ENCODE results near the gene CKB. TPM values are rescaled to one million over a fixed set of nuclear protein-coding genes. Genes with fewer than 3 reads are reported as not detected.
A peak's percentile ranks its signal among the peaks of the same experiment; 100 is the strongest.

The CKB gene
- polyA plus RNA-seq, 1 donor (not counting 4 experiments of a cell fraction or from before 2014, with no cell fraction given): 10.0 TPM

DNA sequence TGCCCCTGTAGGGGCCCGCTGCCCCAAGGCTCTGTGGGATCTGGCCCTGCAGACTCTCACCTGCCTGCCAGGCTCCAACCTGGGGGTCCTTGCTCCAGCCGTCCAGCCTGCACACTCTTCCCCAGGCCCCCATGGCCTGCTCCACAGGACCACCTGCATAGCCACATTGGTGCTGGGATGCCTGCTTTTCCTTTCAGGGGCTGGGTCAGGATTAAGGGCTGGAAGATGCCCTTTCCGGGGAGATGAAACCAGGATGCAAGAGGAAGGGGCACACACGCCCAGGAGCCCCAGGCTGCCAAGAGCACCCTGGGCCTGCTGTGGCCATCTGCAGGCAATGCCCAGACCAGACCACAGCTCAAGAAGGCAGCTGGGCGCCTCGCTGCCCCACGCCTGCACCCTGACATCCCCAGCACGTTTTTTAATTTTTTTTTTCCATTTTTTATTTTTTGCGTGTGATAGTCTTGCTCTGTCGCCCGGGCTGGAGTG lies 24.9 kb upstream of the CKB start:
- Histone ChIP-seq H3K36me3 (ENCODE audit: control insufficient read depth in 2 of 2, extremely low read depth in 1 of 2, insufficient read depth in 2 of 2, low read length in 2 of 2) (no peaks in the 10 kb centered on the region), H3K9me3 (ENCODE audit: control insufficient read depth, low read depth, low read length) (no peaks in the 10 kb centered on the region), H3K4me2 (ENCODE audit: control insufficient read depth, extremely low read depth, insufficient read depth, low read depth, low read length) (no peak overlapping the region), H3K27me3 (ENCODE audit: control insufficient read depth, extremely low read depth, insufficient read depth, low read length) (no peaks in the 10 kb centered on the region), H3K79me2 (ENCODE audit: control insufficient read depth, insufficient read depth, low read length) (no peaks in the 10 kb centered on the region), H2AFZ (ENCODE audit: control insufficient read depth, low read length) (no peak overlapping the region), H3K4me3 (ENCODE audit: control insufficient read depth in 2 of 3, extremely low read depth in 1 of 3, insufficient read depth in 2 of 3, low read depth in 1 of 3, low read length in 3 of 3) (no peak overlapping the region), H3K9ac (ENCODE audit: control insufficient read depth, extremely low read depth, insufficient read depth, low read length) (no peak overlapping the region), H3K27ac (ENCODE audit: control insufficient read depth, insufficient read depth, low read length) (no peak overlapping the region), H3K9me1 (ENCODE audit: control insufficient read depth, extremely low read depth, insufficient read depth, low read length) (peaks cover 8% of the 10 kb centered on the region), H3K4me1 (ENCODE audit: control insufficient read depth, extremely low read depth, insufficient read depth, low read length) (peaks cover 16% of the 10 kb centered on the region), H4K20me1 (ENCODE audit: control insufficient read depth, extremely low read depth, insufficient read depth, low read length) (peaks cover 7% of the 10 kb centered on the region)
- TF ChIP-seq EZH2 (IDR thresholded peaks at IDR 0.05; ENCODE audit: low read length): no peak
- TF ChIP-seq, protein P1, sequence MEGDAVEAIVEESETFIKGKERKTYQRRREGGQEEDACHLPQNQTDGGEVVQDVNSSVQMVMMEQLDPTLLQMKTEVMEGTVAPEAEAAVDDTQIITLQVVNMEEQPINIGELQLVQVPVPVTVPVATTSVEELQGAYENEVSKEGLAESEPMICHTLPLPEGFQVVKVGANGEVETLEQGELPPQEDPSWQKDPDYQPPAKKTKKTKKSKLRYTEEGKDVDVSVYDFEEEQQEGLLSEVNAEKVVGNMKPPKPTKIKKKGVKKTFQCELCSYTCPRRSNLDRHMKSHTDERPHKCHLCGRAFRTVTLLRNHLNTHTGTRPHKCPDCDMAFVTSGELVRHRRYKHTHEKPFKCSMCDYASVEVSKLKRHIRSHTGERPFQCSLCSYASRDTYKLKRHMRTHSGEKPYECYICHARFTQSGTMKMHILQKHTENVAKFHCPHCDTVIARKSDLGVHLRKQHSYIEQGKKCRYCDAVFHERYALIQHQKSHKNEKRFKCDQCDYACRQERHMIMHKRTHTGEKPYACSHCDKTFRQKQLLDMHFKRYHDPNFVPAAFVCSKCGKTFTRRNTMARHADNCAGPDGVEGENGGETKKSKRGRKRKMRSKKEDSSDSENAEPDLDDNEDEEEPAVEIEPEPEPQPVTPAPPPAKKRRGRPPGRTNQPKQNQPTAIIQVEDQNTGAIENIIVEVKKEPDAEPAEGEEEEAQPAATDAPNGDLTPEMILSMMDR (optimal IDR thresholded peaks at IDR 0.05 in 1 of 3, IDR thresholded peaks at IDR 0.05 in 1 of 3, conservative IDR thresholded peaks at IDR 0.05 in 1 of 3; ENCODE audit: extremely low read depth in 1 of 3, insufficient read depth in 2 of 3, low read length in 3 of 3): no peak
- dilution Hi-C loops (cut with MboI; ENCODE audit: extremely low pct_ligation_motif_present, low sequenced_read_pairs): no loop called here
- no peak for FAIRE-seq
- no peak for DNase-seq (ENCODE audit: low read depth, low spot score)

DNA sequence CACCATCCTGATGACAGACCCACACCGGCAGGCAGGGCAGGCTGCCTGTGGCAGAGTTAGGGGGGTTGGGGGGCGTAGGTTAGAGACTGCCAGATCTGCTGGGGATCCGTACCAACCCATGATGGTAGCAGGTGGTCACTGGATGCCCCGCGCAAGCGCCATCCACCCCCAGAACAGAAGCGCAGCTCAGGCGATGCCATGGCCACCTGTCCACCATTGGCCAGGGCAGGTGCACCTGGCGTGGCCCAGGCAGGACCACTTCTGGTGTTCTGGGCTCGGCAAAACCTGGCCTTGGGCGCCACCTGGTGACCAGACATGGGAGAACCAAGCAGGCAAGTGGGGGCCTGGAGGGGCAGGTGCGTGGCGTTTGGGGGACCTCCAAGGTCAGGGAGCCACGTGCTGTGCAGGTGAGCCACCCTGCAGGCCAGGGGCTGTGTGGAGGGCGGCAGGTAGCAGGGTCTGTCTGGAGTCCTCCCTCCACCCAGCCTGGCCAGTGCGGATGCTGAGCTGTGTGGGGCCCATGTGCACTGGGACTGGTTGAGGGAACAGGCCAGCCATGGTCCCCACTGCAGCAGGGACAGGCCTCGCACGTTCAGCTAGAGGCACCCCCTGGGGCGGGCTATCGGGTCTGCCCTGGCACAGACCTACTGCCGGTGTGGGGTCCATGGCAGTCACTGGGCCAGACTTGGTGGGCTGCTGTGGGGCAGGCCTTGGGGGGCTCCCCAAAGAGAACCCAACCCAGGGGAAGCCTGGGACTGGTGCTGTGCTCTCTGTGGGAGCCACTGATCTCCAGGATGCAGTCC lies 24.2 kb upstream of the CKB start:
- H3K9me3 ChIP-seq (ENCODE audit: control insufficient read depth, low read depth, low read length): no peaks in the 10 kb centered on the region
- H3K9me1 ChIP-seq (ENCODE audit: control insufficient read depth, extremely low read depth, insufficient read depth, low read length): peaks cover 2% of the 10 kb centered on the region
- peaks cover 14% of the 10 kb centered on the region for H3K4me1 ChIP-seq (ENCODE audit: control insufficient read depth, extremely low read depth, insufficient read depth, low read length)
- dilution Hi-C loops (cut with MboI; ENCODE audit: extremely low pct_ligation_motif_present, low sequenced_read_pairs): no loop called here
- H3K27ac ChIP-seq (ENCODE audit: control insufficient read depth, insufficient read depth, low read length): no peak overlapping the region
- H4K20me1 ChIP-seq (ENCODE audit: control insufficient read depth, extremely low read depth, insufficient read depth, low read length): peaks cover 7% of the 10 kb centered on the region
- no peaks in the 10 kb centered on the region for H3K79me2 ChIP-seq (ENCODE audit: control insufficient read depth, insufficient read depth, low read length)
- H3K36me3 ChIP-seq (ENCODE audit: control insufficient read depth in 2 of 2, extremely low read depth in 1 of 2, insufficient read depth in 2 of 2, low read length in 2 of 2): no peaks in the 10 kb centered on the region
- no peak overlapping the region for H3K4me3 ChIP-seq (ENCODE audit: control insufficient read depth in 2 of 3, extremely low read depth in 1 of 3, insufficient read depth in 2 of 3, low read depth in 1 of 3, low read length in 3 of 3)
- TF ChIP-seq, protein P1 (optimal IDR thresholded peaks at IDR 0.05 in 1 of 3, IDR thresholded peaks at IDR 0.05 in 1 of 3, conservative IDR thresholded peaks at IDR 0.05 in 1 of 3; ENCODE audit: extremely low read depth in 1 of 3, insufficient read depth in 2 of 3, low read length in 3 of 3): peak in 2 of 3 experiments; percentile 77 to 80
- TF ChIP-seq EZH2 (IDR thresholded peaks at IDR 0.05; ENCODE audit: low read length): no peak
- FAIRE-seq: no peak
- H3K27me3 ChIP-seq (ENCODE audit: control insufficient read depth, extremely low read depth, insufficient read depth, low read length): no peaks in the 10 kb centered on the region
- no peak overlapping the region for H2AFZ ChIP-seq (ENCODE audit: control insufficient read depth, low read length)
- DNase-seq (ENCODE audit: low read depth, low spot score): no peak
- no peak overlapping the region for H3K4me2 ChIP-seq (ENCODE audit: control insufficient read depth, extremely low read depth, insufficient read depth, low read depth, low read length)
- no peak overlapping the region for H3K9ac ChIP-seq (ENCODE audit: control insufficient read depth, extremely low read depth, insufficient read depth, low read length)
